HepG2 (cell line): ENCODE data around the gene UVSSA. TPM values are rescaled to one million over a fixed set of nuclear protein-coding genes. Genes with fewer than 3 reads are reported as not detected.

Experiments
- ATAC-seq: fragments of 200-7000 bp; cut with Tn5 transposase; 3 replicates; pipeline ENCODE4 v1.9.1; 2020; ENCODE audit warnings: mild to moderate bottlenecking, moderate library complexity
- BruUV-seq: library from RNA; stranded (reverse); fragments of 400-500 nt; replicated peaks from 2 replicates; lab custom pipeline; 2021; lab: Mats Ljungman, UMichigan
- CTCF ChIA-PET: fragments of 300-600 bp; formaldehyde crosslinking; extraction: SDS; loops from one replicate; lab custom pipeline; 2021; ENCODE audit warnings: low total read pairs, inconsistent platforms, low intra/inter-chr PET ratio; lab: Yijun Ruan, JAX
- POLR2A ChIA-PET: fragments of 350-600 bp; sonication (Branson Sonifier 250); formaldehyde crosslinking; loops from one replicate; lab custom pipeline; 2020; ENCODE audit warnings: antibody characterized with exemption, inconsistent platforms; lab: Yijun Ruan, JAX
- DNase-seq: peaks from one replicate; pipeline ENCODE4 v3.0.0-alpha.2; 2015; ENCODE audit warnings: low spot score
- FAIRE-seq: peaks from 3 replicates; lab custom pipeline; 2011; peaks lifted over from hg19 to GRCh38; lab: Jason Lieb, UNC
- H2AFZ ChIP-seq: one replicate; pipeline ENCODE4 v1.6.1; 2011; ENCODE audit warnings: low read length, inconsistent platforms
- H3K27ac ChIP-seq: fragments of 300-600 bp; 3 replicates; pipeline ENCODE4 v1.8.0; 2011; ENCODE audit warnings: mixed run types, mild to moderate bottlenecking, mixed read lengths, low read length, inconsistent platforms; ENCODE audit not compliant: insufficient read depth; ENCODE audit errors: extremely low read length
- H3K27me3 ChIP-seq, 2 experiments: fragments of 200-600 bp in 1 of 2; 2 replicates in 1 of 2; 3 replicates in 1 of 2; pipeline versions ENCODE4 v1.6.0 to v1.8.0; 2011; ENCODE audit warnings: low read length in 2 of 2, mild to moderate bottlenecking in 2 of 2, moderate library complexity in 2 of 2, inconsistent platforms in 1 of 2; ENCODE audit not compliant: insufficient read depth in 2 of 2, control insufficient read depth in 1 of 2
- H3K36me3 ChIP-seq, 2 experiments: fragments of 200-600 bp in 1 of 2; replicated peaks in 1 of 2; 2 replicates in 1 of 2; 3 replicates in 1 of 2; pipeline versions ENCODE4 v1.5.1 to v1.8.0; 2011; ENCODE audit warnings: low read length in 2 of 2, inconsistent platforms in 1 of 2; ENCODE audit not compliant: insufficient read depth in 2 of 2, control insufficient read depth in 1 of 2
- H3K4me1 ChIP-seq: 2 replicates; pipeline ENCODE4 v1.5.1; 2012; ENCODE audit warnings: low read length, inconsistent platforms; ENCODE audit not compliant: insufficient read depth
- H3K4me2 ChIP-seq: 2 replicates; pipeline ENCODE4 v1.6.0; 2011; ENCODE audit warnings: low read depth, low read length, inconsistent platforms
- H3K4me3 ChIP-seq, 3 experiments: fragments of 200-600 bp in 1 of 3; sonication (generic), shearing (Covaris generic) in 1 of 3; replicated peaks in 1 of 3; 2 replicates each; pipeline ENCODE4 v1.5.1; 2011 to 2016; ENCODE audit warnings: low read length in 3 of 3, inconsistent platforms in 2 of 3, low read depth in 2 of 3, mild to moderate bottlenecking in 2 of 3, control low read depth in 1 of 3, mixed read lengths in 1 of 3; ENCODE audit not compliant: insufficient read depth in 1 of 3
- H3K79me2 ChIP-seq: one replicate; pipeline ENCODE4 v1.6.1; 2011; ENCODE audit warnings: low read length, inconsistent platforms; ENCODE audit not compliant: insufficient read depth
- H3K9ac ChIP-seq: 2 replicates; pipeline ENCODE4 v1.6.0; 2011; ENCODE audit warnings: mild to moderate bottlenecking, low read depth, low read length, inconsistent platforms; ENCODE audit not compliant: insufficient read depth
- H3K9me3 ChIP-seq: 2 replicates; pipeline ENCODE4 v1.5.1; 2012; ENCODE audit warnings: mild to moderate bottlenecking, low read length
- H4K20me1 ChIP-seq: 2 replicates; pipeline ENCODE4 v1.6.0; 2011; ENCODE audit warnings: inconsistent platforms, mild to moderate bottlenecking, low read length, moderate library complexity; ENCODE audit not compliant: insufficient read depth
- AGO2 ChIP-seq: fragments of 200-400 bp; formaldehyde crosslinking; optimal IDR thresholded peaks from 2 replicates; pipeline ENCODE3; 2017; ENCODE audit warnings: mild to moderate bottlenecking, low read depth, low read length, moderate library complexity
- ISX ChIP-seq: sonication (generic); formaldehyde crosslinking; conservative IDR thresholded peaks from 2 replicates; pipeline ENCODE4 v1.5.0; 2020; ENCODE audit warnings: missing genetic modification reagents
- NCOA1 ChIP-seq: sonication (generic); formaldehyde crosslinking; IDR thresholded peaks from 2 replicates; pipeline ENCODE4 v1.9.0; 2021; ENCODE audit warnings: missing genetic modification reagents
- XRCC5 ChIP-seq: fragments of 200-400 bp; formaldehyde crosslinking; optimal IDR thresholded peaks from 2 replicates; pipeline ENCODE3; 2017; ENCODE audit warnings: mild to moderate bottlenecking, low read length
- YEATS2 ChIP-seq: sonication (generic); formaldehyde crosslinking; IDR thresholded peaks from 2 replicates; pipeline ENCODE4 v1.4.0; 2020; ENCODE audit warnings: missing genetic modification reagents, borderline replicate concordance
- ZMYM4 ChIP-seq: sonication (generic); formaldehyde crosslinking; IDR thresholded peaks from 2 replicates; pipeline ENCODE4 v1.8.1; 2023; ENCODE audit warnings: mild to moderate bottlenecking, missing genetic modification reagents
- ZNF10 ChIP-seq: sonication (generic); formaldehyde crosslinking; IDR thresholded peaks from 2 replicates; pipeline ENCODE4 v1.4.0; 2020; ENCODE audit warnings: mild to moderate bottlenecking, low read depth, missing genetic modification reagents, borderline replicate concordance
- ZNF326 ChIP-seq: sonication (generic); formaldehyde crosslinking; IDR thresholded peaks from 2 replicates; pipeline ENCODE4 v1.4.0; 2020; ENCODE audit warnings: missing genetic modification reagents, borderline replicate concordance
- WGBS: methylation state at CpG from one replicate; pipeline ENCODE4 v1.1.6; 2017; ENCODE audit warnings: low lambda C conversion rate; 5-methylcytosine and 5-hydroxymethylcytosine counted together
- in situ Hi-C: cut with HindIII; loops from 2 replicates; pipeline ENCODE4 v1.10.0; 2017; ENCODE audit warnings: low pct_unique_long_range_greater_than_20kb; ENCODE audit not compliant: extremely low pct_ligation_motif_present
- intact Hi-C: fragments of 100-400 bp; cut with micrococcal nuclease; formaldehyde crosslinking; loops from one replicate; pipeline ENCODE4 v1.10.0; 2022; ENCODE audit not compliant: unreplicated experiment
- polyA plus RNA-seq, 8 experiments: library from polyadenylated mRNA; depleted of rRNA in 3 of 8; stranded (reverse) in 7 of 8; unstranded in 1 of 8; fragments of >200 nt; fragmentation: Illumina TruSeq in 4 of 8; extraction: Trizol in 4 of 8; gene quantifications; 2 replicates each; pipeline versions ENCODE4 v1.2.1 to v1.2.3, GENCODE V29; 2011 to 2016; ENCODE audit warnings: low read depth in 4 of 8, missing spikeins in 1 of 8, mixed read lengths in 1 of 8; ENCODE audit not compliant: insufficient read depth in 1 of 8
- total RNA-seq, 5 experiments: library from RNA; depleted of rRNA; stranded (reverse); fragments of >200 nt; fragmentation: Illumina TruSeq; extraction: Trizol; gene quantifications; 2 replicates each; pipeline ENCODE4 v1.2.3, GENCODE V29; 2016; ENCODE audit warnings: low read depth in 1 of 5
- TF ChIP-seq, protein P1 (sequence below): sonication (generic); formaldehyde crosslinking; IDR thresholded peaks from 2 replicates; pipeline ENCODE4 v1.4.0; 2020; ENCODE audit warnings: mild to moderate bottlenecking, missing genetic modification reagents
- TF ChIP-seq, protein P2 (sequence below): sonication (generic); formaldehyde crosslinking; IDR thresholded peaks from 2 replicates; pipeline ENCODE4 v1.4.0; 2020; ENCODE audit warnings: mild to moderate bottlenecking, missing genetic modification reagents
- TF ChIP-seq, protein P3 (sequence below): sonication (generic); formaldehyde crosslinking; IDR thresholded peaks from 2 replicates; pipeline ENCODE4 v1.4.0; 2020; ENCODE audit warnings: missing genetic modification reagents

Gene UVSSA
- total and polyA plus RNA-seq, 2 of the 13 experiments (the other 11 are each of a cell fraction or from before 2014, with no cell fraction given): 4.6 to 8.4 TPM

DNA sequence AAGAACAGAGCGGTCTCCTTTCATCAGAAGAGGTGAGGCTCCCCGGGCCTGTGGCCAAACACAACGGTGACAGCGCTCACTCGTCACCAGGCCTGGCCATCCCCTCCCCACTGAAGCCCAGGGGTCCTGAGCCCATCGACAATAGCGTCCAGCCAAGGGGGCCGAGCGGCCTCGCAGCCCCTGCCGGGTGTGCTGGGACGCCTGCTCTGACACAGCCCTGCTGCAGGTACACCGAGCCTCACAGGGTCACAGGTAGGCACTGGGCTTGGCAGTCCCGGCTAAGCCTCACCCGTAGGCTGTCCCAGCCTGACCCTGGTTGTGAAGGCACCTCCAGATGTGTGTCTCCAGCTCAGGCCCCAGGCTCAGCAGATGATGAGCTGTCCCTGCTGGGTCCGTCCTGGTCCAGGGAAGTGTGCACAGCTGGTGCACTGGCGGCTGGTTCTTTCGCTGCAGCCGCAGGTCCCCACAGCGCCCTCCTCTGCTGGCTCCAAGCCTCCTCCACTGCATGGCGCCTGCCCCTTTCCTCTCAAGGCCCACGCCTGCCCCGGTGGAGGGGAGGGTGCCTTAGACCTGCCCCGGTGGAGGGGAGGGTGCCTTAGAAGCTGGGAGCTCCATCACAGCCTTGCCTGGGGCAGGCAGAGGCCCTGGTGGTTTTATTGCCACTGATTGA, 21.5 kb downstream of the UVSSA start:
- Histone ChIP-seq H4K20me1 (no peaks in the 10 kb centered on the region), H2AFZ (no peak overlapping the region), H3K4me3 (no peak overlapping the region), H3K79me2 (no peaks in the 10 kb centered on the region), H3K9ac (no peak overlapping the region), H3K9me3 (no peaks in the 10 kb centered on the region), H3K4me1 (no peaks in the 10 kb centered on the region), H3K36me3 (peaks cover 4 to 25% of the 10 kb centered on the region in 2 experiments; a peak in 4 of 5 replicates), H3K4me2 (no peak overlapping the region), H3K27me3 (no peaks in the 10 kb centered on the region), H3K27ac (no peak overlapping the region)
- DNase-seq (no peak), ATAC-seq (peak; percentile 21), FAIRE-seq (no peak)
- POLR2A ChIA-PET: no interaction called here
- intact Hi-C loops (no loop called here), in situ Hi-C loops (no loop called here)
- no peak for TF ChIP-seq ZNF326 (CRISPR knock-in tag)
- TF ChIP-seq YEATS2 (CRISPR knock-in tag): no peak
- TF ChIP-seq, protein P1, sequence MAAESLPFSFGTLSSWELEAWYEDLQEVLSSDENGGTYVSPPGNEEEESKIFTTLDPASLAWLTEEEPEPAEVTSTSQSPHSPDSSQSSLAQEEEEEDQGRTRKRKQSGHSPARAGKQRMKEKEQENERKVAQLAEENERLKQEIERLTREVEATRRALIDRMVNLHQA (CRISPR knock-in tag): no peak
- TF ChIP-seq XRCC5: no peak
- no peak for TF ChIP-seq ISX (CRISPR knock-in tag)
- TF ChIP-seq, protein P2, sequence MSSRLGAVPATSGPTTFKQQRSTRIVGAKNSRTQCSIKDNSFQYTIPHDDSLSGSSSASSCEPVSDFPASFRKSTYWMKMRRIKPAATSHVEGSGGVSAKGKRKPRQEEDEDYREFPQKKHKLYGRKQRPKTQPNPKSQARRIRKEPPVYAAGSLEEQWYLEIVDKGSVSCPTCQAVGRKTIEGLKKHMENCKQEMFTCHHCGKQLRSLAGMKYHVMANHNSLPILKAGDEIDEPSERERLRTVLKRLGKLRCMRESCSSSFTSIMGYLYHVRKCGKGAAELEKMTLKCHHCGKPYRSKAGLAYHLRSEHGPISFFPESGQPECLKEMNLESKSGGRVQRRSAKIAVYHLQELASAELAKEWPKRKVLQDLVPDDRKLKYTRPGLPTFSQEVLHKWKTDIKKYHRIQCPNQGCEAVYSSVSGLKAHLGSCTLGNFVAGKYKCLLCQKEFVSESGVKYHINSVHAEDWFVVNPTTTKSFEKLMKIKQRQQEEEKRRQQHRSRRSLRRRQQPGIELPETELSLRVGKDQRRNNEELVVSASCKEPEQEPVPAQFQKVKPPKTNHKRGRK (CRISPR knock-in tag): no peak
- TF ChIP-seq AGO2: peak; percentile 70
- TF ChIP-seq, protein P3, sequence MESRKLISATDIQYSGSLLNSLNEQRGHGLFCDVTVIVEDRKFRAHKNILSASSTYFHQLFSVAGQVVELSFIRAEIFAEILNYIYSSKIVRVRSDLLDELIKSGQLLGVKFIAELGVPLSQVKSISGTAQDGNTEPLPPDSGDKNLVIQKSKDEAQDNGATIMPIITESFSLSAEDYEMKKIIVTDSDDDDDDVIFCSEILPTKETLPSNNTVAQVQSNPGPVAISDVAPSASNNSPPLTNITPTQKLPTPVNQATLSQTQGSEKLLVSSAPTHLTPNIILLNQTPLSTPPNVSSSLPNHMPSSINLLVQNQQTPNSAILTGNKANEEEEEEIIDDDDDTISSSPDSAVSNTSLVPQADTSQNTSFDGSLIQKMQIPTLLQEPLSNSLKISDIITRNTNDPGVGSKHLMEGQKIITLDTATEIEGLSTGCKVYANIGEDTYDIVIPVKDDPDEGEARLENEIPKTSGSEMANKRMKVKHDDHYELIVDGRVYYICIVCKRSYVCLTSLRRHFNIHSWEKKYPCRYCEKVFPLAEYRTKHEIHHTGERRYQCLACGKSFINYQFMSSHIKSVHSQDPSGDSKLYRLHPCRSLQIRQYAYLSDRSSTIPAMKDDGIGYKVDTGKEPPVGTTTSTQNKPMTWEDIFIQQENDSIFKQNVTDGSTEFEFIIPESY (CRISPR knock-in tag): peak; percentile 81
- no peak for TF ChIP-seq ZNF10 (CRISPR knock-in tag)
- no peak for TF ChIP-seq NCOA1 (CRISPR knock-in tag)
- no peak for TF ChIP-seq ZMYM4 (CRISPR knock-in tag)
- no TSS peak for BruUV-seq
- 96% methylated on average over 7 of the region's 24 CpGs for WGBS
- CTCF ChIA-PET: no interaction called here
